Body of pancreas (tissue), 4 donors: ENCODE measurements around the gene CNOT1. TPM values are rescaled to one million over a fixed set of nuclear protein-coding genes. Genes with fewer than 3 reads are reported as not detected.

Source experiments
- ATAC-seq: fragments of 150-250 bp; one replicate; pipeline ENCODE4 v1.9.1; 2016
- DNase-seq, 4 donors: peaks; one replicate each; pipeline ENCODE4 v3.0.0-alpha.2; 2019
- H3K27ac ChIP-seq, 4 donors: fragments of 200-600 bp; sonication (generic); 1 replicate in 3 of 4; 2 replicates in 1 of 4; pipeline versions ENCODE4 v1.5.1 to v1.6.1; 2016 to 2019; ENCODE audit warnings: mild to moderate bottlenecking in 1 of 4, mixed read lengths in 1 of 4, moderate library complexity in 1 of 4
- H3K27me3 ChIP-seq, 2 donors: fragments of 200-600 bp; sonication (generic); one replicate each; pipeline ENCODE4 v1.6.0; 2016; ENCODE audit warnings: mild to moderate bottlenecking in 1 of 2
- H3K36me3 ChIP-seq, 2 donors: fragments of 200-600 bp; sonication (generic); replicated peaks in 1 of 2; 2 replicates each; pipeline ENCODE4 v1.5.1; 2016; ENCODE audit warnings: low read depth in 2 of 2; ENCODE audit not compliant: insufficient read depth in 1 of 2
- H3K4me1 ChIP-seq: fragments of 200-600 bp; sonication (generic); one replicate; pipeline ENCODE4 v1.6.0; 2016
- H3K4me3 ChIP-seq, 2 donors: fragments of 200-600 bp; sonication (generic); 1 replicate in 1 of 2; 2 replicates in 1 of 2; pipeline ENCODE4 v1.5.1; 2016 to 2019
- H3K9me3 ChIP-seq, 3 donors: fragments of 200-600 bp; sonication (generic); 1 replicate in 2 of 3; 2 replicates in 1 of 3; pipeline ENCODE4 v1.5.1; 2016
- CTCF ChIP-seq, 7 experiments: fragments of 450-650 bp in 4 of 7; fragments of 200-600 bp in 3 of 7; sonication (generic) in 3 of 7; IDR thresholded peaks; one replicate each; pipeline ENCODE4 v1.5.1; 2016 to 2019; ENCODE audit warnings: antibody characterized with exemption in 7 of 7
- POLR2A ChIP-seq, 3 donors: fragments of 450-650 bp; IDR thresholded peaks; one replicate each; pipeline ENCODE4 v1.6.1; 2016; ENCODE audit warnings: antibody characterized with exemption in 3 of 3, mild to moderate bottlenecking in 2 of 3
- WGBS, 2 donors: methylation state at CpG; one replicate each; pipeline ENCODE4 v1.1.5; 2017; 5-methylcytosine and 5-hydroxymethylcytosine counted together
- intact Hi-C: fragments of 100-400 bp; cut with DNase I; formaldehyde crosslinking; loops from one replicate; pipeline ENCODE4 v1.15.1; 2023
- total RNA-seq, 2 donors: library from RNA; depleted of rRNA; stranded (reverse); fragments of >200 nt; gene quantifications; one replicate each; pipeline ENCODE4 v1.1.0, GENCODE V29; 2016

Gene CNOT1
- total RNA-seq, 2 donors from 2014 or later, result 56.8 to 63.9 TPM

- Histone ChIP-seq H3K4me1 (peaks cover 28% of the 10 kb centered on the region), H3K4me3 (no peak overlapping the region), H3K9me3 (no peaks in the 10 kb centered on the region), H3K27me3 (no peaks in the 10 kb centered on the region), H3K27ac (no peak overlapping the region), H3K36me3 (no peaks in the 10 kb centered on the region)
- ATAC-seq, result no peak
- TF ChIP-seq POLR2A (IDR thresholded peaks at IDR 0.05), result no peak
- no peak for TF ChIP-seq CTCF (IDR thresholded peaks at IDR 0.05)
- no peak for DNase-seq
- 81 to 84% methylated on average over 8 of the region's 8 CpGs for WGBS, 2 donors
- intact Hi-C loops, result no loop called here
Measured at GRCh38 chr16:58608601-58609136, 21.0 kb downstream of the CNOT1 start.

- Histone ChIP-seq H3K36me3 (no peaks in the 10 kb centered on the region), H3K4me3 (no peak overlapping the region), H3K27me3 (no peaks in the 10 kb centered on the region), H3K27ac (no peak overlapping the region), H3K9me3 (no peaks in the 10 kb centered on the region), H3K4me1 (peaks cover 19% of the 10 kb centered on the region)
- no peak for ATAC-seq
- 93 to 94% methylated on average over 7 of the region's 7 CpGs for WGBS, 2 donors
- intact Hi-C loops, result no loop called here
- no peak for DNase-seq
- no peak for TF ChIP-seq CTCF (IDR thresholded peaks at IDR 0.05)
- TF ChIP-seq POLR2A (IDR thresholded peaks at IDR 0.05), result no peak
Measured at GRCh38 chr16:58605562-58605961, 24.1 kb downstream of the CNOT1 start.

- Histone ChIP-seq H3K27ac (no peak overlapping the region), H3K36me3 (peaks cover 12 to 23% of the 10 kb centered on the region in 2 donors), H3K4me3 (no peak overlapping the region), H3K4me1 (no peaks in the 10 kb centered on the region), H3K27me3 (no peaks in the 10 kb centered on the region), H3K9me3 (no peaks in the 10 kb centered on the region)
- intact Hi-C loops, result no loop called here
- ATAC-seq, result no peak
- DNase-seq, result no peak
- TF ChIP-seq CTCF (IDR thresholded peaks at IDR 0.05) (no peak), POLR2A (IDR thresholded peaks at IDR 0.05) (no peak)
- WGBS, 2 donors, result 41 to 80% methylated on average over 4 of the region's 4 CpGs
Measured at GRCh38 chr16:58591083-58591482, 38.5 kb downstream of the CNOT1 start.

- H3K27me3 ChIP-seq, result no peaks in the 10 kb centered on the region
- TF ChIP-seq CTCF (IDR thresholded peaks at IDR 0.05) (no peak), POLR2A (IDR thresholded peaks at IDR 0.05) (no peak)
- intact Hi-C loops, result no loop called here
- ATAC-seq (no peak), DNase-seq (no peak)
- 80 to 86% methylated on average over 10 of the region's 10 CpGs for WGBS, 2 donors
- H3K36me3 ChIP-seq, result peaks cover 12 to 28% of the 10 kb centered on the region in 2 donors
- H3K27ac ChIP-seq, result no peak overlapping the region
- no peaks in the 10 kb centered on the region for H3K4me1 ChIP-seq
- no peaks in the 10 kb centered on the region for H3K9me3 ChIP-seq
- H3K4me3 ChIP-seq, result no peak overlapping the region
Measured at GRCh38 chr16:58589326-58589905, 40.2 kb downstream of the CNOT1 start.

GRCh38 chr16:58588406-58588805 lies 41.2 kb downstream of the CNOT1 start:
- DNase-seq (no peak), ATAC-seq (no peak)
- Histone ChIP-seq H3K9me3 (no peaks in the 10 kb centered on the region), H3K27ac (no peak overlapping the region), H3K4me1 (no peaks in the 10 kb centered on the region), H3K36me3 (peaks cover 12 to 29% of the 10 kb centered on the region in 2 donors), H3K4me3 (no peak overlapping the region), H3K27me3 (no peaks in the 10 kb centered on the region)
- intact Hi-C loops, result no loop called here
- WGBS, 2 donors, result 76 to 97% methylated on average over 3 of the region's 3 CpGs
- TF ChIP-seq POLR2A (IDR thresholded peaks at IDR 0.05), result no peak
- TF ChIP-seq CTCF (IDR thresholded peaks at IDR 0.05), result no peak
